Rectal smooth muscle tissue (tissue), 1 donor: Measurements from ENCODE around the gene MOV10L1.

Experiments used
- H3K27ac ChIP-seq: one replicate; pipeline ENCODE4 v1.7.0; 2013; ENCODE audit warnings: low read depth, low read length, inconsistent platforms
- H3K27me3 ChIP-seq: one replicate; pipeline ENCODE4 v1.7.0; 2013; ENCODE audit warnings: low read length; ENCODE audit not compliant: control insufficient read depth, insufficient read depth
- H3K36me3 ChIP-seq: one replicate; pipeline ENCODE4 v1.7.0; 2013; ENCODE audit warnings: low read length; ENCODE audit not compliant: control insufficient read depth, insufficient read depth
- H3K4me1 ChIP-seq: one replicate; pipeline ENCODE4 v1.7.0; 2013; ENCODE audit warnings: low read length; ENCODE audit not compliant: control insufficient read depth, insufficient read depth
- H3K4me3 ChIP-seq: one replicate; pipeline ENCODE4 v1.7.0; 2013; ENCODE audit warnings: low read length
- H3K9ac ChIP-seq: one replicate; pipeline ENCODE4 v1.7.0; 2013; ENCODE audit warnings: low read length

MOV10L1 gene

GRCh38 chr22:50184902-50185374 lies 95.1 kb downstream of the MOV10L1 start:
- no peaks in the 10 kb centered on the region for H3K27me3 ChIP-seq
- H3K4me1 ChIP-seq, result peaks cover 8% of the 10 kb centered on the region
- H3K9ac ChIP-seq, result no peak overlapping the region
- H3K36me3 ChIP-seq, result no peaks in the 10 kb centered on the region
- H3K4me3 ChIP-seq, result peak overlapping the region; percentile 55
- no peak overlapping the region for H3K27ac ChIP-seq

GRCh38 chr22:50185375-50186087 lies 95.7 kb downstream of the MOV10L1 start, which contains the start of gene TRABD:
TSS of gene TRABD (plus strand) at chr22:50185913. CDS start at chr22:50193061, 7,148 bp downstream.
- Histone ChIP-seq H3K9ac (peak within 1 kb of the TSS; percentile 8), H3K36me3 (no peaks in the 10 kb centered on the region), H3K4me1 (peaks cover 11% of the 10 kb centered on the region), H3K4me3 (peak within 1 kb of the TSS; percentile 67), H3K27ac (no peak within 1 kb of the TSS), H3K27me3 (no peaks in the 10 kb centered on the region)

- Histone ChIP-seq H3K4me1 (peaks cover 14% of the 10 kb centered on the region), H3K36me3 (no peaks in the 10 kb centered on the region), H3K27ac (no peak overlapping the region), H3K9ac (peak overlapping the region; percentile 8), H3K4me3 (peak overlapping the region; percentile 67), H3K27me3 (no peaks in the 10 kb centered on the region)
Measured at GRCh38 chr22:50186181-50186714, 96.4 kb downstream of the MOV10L1 start.

GRCh38 chr22:50186761-50187523 lies 97.1 kb downstream of the MOV10L1 start:
- H3K36me3 ChIP-seq, result no peaks in the 10 kb centered on the region
- H3K27ac ChIP-seq, result no peak overlapping the region
- peaks cover 14% of the 10 kb centered on the region for H3K4me1 ChIP-seq
- peak overlapping the region; percentile 67 for H3K4me3 ChIP-seq
- H3K27me3 ChIP-seq, result no peaks in the 10 kb centered on the region
- peak overlapping the region; percentile 8 for H3K9ac ChIP-seq

GRCh38 chr22:50188356-50188755 lies 98.5 kb downstream of the MOV10L1 start:
- H3K27me3 ChIP-seq, result no peaks in the 10 kb centered on the region
- H3K36me3 ChIP-seq, result no peaks in the 10 kb centered on the region
- H3K9ac ChIP-seq, result no peak overlapping the region
- H3K4me3 ChIP-seq, result no peak overlapping the region
- peaks cover 14% of the 10 kb centered on the region for H3K4me1 ChIP-seq
- H3K27ac ChIP-seq, result no peak overlapping the region

GRCh38 chr22:50189184-50189848 lies 99.5 kb downstream of the MOV10L1 start:
- Histone ChIP-seq H3K4me1 (peaks cover 12% of the 10 kb centered on the region), H3K36me3 (peaks cover under 1% of the 10 kb centered on the region), H3K27me3 (no peaks in the 10 kb centered on the region), H3K27ac (no peak overlapping the region), H3K9ac (no peak overlapping the region), H3K4me3 (peak overlapping the region; percentile 74)

- H3K9ac ChIP-seq, result peak overlapping the region; percentile 45
- no peaks in the 10 kb centered on the region for H3K27me3 ChIP-seq
- H3K36me3 ChIP-seq, result peaks cover 4% of the 10 kb centered on the region
- peaks cover 12% of the 10 kb centered on the region for H3K4me1 ChIP-seq
- H3K4me3 ChIP-seq, result peak overlapping the region; percentile 74
- peak overlapping the region; percentile 71 for H3K27ac ChIP-seq
Measured at GRCh38 chr22:50189849-50190181, 100.0 kb downstream of the MOV10L1 start.

GRCh38 chr22:50190182-50190940 lies 100.6 kb downstream of the MOV10L1 start:
- peaks cover 12% of the 10 kb centered on the region for H3K4me1 ChIP-seq
- peaks cover 4% of the 10 kb centered on the region for H3K36me3 ChIP-seq
- H3K4me3 ChIP-seq, result peak overlapping the region; percentile 74
- no peaks in the 10 kb centered on the region for H3K27me3 ChIP-seq
- peak overlapping the region; percentile 77 for H3K9ac ChIP-seq
- peak overlapping the region; percentile 71 for H3K27ac ChIP-seq

GRCh38 chr22:50190941-50191741 lies 101.3 kb downstream of the MOV10L1 start:
- H3K4me1 ChIP-seq, result peaks cover 12% of the 10 kb centered on the region
- peak overlapping the region; percentile 77 for H3K9ac ChIP-seq
- peak overlapping the region; percentile 74 for H3K4me3 ChIP-seq
- peak overlapping the region; percentile 71 for H3K27ac ChIP-seq
- H3K27me3 ChIP-seq, result no peaks in the 10 kb centered on the region
- peaks cover 4% of the 10 kb centered on the region for H3K36me3 ChIP-seq

- peaks cover 9% of the 10 kb centered on the region for H3K4me1 ChIP-seq
- no peaks in the 10 kb centered on the region for H3K27me3 ChIP-seq
- H3K36me3 ChIP-seq, result peaks cover 4% of the 10 kb centered on the region
- H3K9ac ChIP-seq, result no peak overlapping the region
- H3K4me3 ChIP-seq, result no peak overlapping the region
- H3K27ac ChIP-seq, result no peak overlapping the region
Measured at GRCh38 chr22:50192436-50193204, 102.8 kb downstream of the MOV10L1 start.
